ENCODE measurements around the gene ABCA3.

DNA sequence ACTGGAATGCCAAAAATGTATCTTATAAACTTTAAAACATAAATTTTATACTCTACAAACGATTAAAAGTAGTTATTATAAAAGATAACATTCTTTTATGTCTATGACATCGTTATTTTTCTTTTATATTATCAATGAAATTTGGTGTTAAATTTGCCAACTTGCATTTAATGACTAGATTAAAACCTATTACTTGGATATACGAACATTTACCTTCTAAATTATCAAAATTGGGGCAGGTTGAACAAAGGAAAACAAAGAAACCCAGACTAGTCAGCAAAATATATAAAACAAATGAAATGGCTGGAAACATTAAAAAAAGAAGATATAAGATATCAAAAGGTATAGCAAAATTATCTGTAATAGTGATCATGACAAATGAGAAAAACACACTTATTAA lies 34.1 kb upstream of the ABCA3 start:
- TF ChIP-seq, protein P1, sequence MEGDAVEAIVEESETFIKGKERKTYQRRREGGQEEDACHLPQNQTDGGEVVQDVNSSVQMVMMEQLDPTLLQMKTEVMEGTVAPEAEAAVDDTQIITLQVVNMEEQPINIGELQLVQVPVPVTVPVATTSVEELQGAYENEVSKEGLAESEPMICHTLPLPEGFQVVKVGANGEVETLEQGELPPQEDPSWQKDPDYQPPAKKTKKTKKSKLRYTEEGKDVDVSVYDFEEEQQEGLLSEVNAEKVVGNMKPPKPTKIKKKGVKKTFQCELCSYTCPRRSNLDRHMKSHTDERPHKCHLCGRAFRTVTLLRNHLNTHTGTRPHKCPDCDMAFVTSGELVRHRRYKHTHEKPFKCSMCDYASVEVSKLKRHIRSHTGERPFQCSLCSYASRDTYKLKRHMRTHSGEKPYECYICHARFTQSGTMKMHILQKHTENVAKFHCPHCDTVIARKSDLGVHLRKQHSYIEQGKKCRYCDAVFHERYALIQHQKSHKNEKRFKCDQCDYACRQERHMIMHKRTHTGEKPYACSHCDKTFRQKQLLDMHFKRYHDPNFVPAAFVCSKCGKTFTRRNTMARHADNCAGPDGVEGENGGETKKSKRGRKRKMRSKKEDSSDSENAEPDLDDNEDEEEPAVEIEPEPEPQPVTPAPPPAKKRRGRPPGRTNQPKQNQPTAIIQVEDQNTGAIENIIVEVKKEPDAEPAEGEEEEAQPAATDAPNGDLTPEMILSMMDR (IDR thresholded peaks at IDR 0.05) = no peak
- TF ChIP-seq POLR2A (IDR thresholded peaks at IDR 0.05) = no peak

All from tibial nerve (tissue), 3 donors.